Measurements from ENCODE around the gene MED22. TPM values are rescaled to one million over a fixed set of nuclear protein-coding genes. Genes with fewer than 3 reads are reported as not detected.
"Not testable (repeated sequence)": the region's sequence is repeated elsewhere in the genome, so short reads cannot be mapped to it uniquely, and the experiment has no call there.

The MED22 gene
- total RNA-seq (2014; rRNA removed; shearing (Covaris generic)): 27.8 and 38.9 TPM in 2 replicates

GRCh38 chr9:133347985-133348717 is at the start of gene MED22, which contains the start of gene RPL7A:
Gene MED22 (minus strand): TSS chr9:133348131. CDS start chr9:133346662, 1,469 bp downstream.
Gene RPL7A (plus strand): TSS chr9:133348218. CDS start chr9:133348244, 26 bp downstream.
- peak; percentile 96 for DNase-seq (ENCODE audit: low read depth)

- DNase-seq (ENCODE audit: low read depth): no peak
Observed at GRCh38 chr9:133397370-133397769, 49.4 kb upstream of the MED22 start.

GRCh38 chr9:133396952-133397351 is 49.0 kb upstream of the MED22 start:
- DNase-seq (ENCODE audit: low read depth): peak; percentile 54

- DNase-seq (ENCODE audit: low read depth): no peak
Observed at GRCh38 chr9:133394687-133395271, 46.8 kb upstream of the MED22 start.

GRCh38 chr9:133393399-133393798 is 45.5 kb upstream of the MED22 start:
- no peak for DNase-seq (ENCODE audit: low read depth)

- DNase-seq (ENCODE audit: low read depth): not testable (repeated sequence)
Observed at GRCh38 chr9:133392308-133392707, 44.4 kb upstream of the MED22 start.

GRCh38 chr9:133391449-133391848 is 43.5 kb upstream of the MED22 start:
- not testable (repeated sequence) for DNase-seq (ENCODE audit: low read depth)

GRCh38 chr9:133390713-133391112 is 42.8 kb upstream of the MED22 start:
- DNase-seq (ENCODE audit: low read depth): no peak

- no peak for DNase-seq (ENCODE audit: low read depth)
Observed at GRCh38 chr9:133389562-133389961, 41.6 kb upstream of the MED22 start.

GRCh38 chr9:133389025-133389557 is 41.2 kb upstream of the MED22 start:
- DNase-seq (ENCODE audit: low read depth): no peak

GRCh38 chr9:133387680-133388079 is 39.7 kb upstream of the MED22 start:
- DNase-seq (ENCODE audit: low read depth): peak; percentile 14

- DNase-seq (ENCODE audit: low read depth): no peak
Observed at GRCh38 chr9:133386338-133386737, 38.4 kb upstream of the MED22 start.

- DNase-seq (ENCODE audit: low read depth): no peak
Observed at GRCh38 chr9:133385452-133385851, 37.5 kb upstream of the MED22 start.

GRCh38 chr9:133384736-133385321 is 36.9 kb upstream of the MED22 start:
- DNase-seq (ENCODE audit: low read depth): no peak

- no peak for DNase-seq (ENCODE audit: low read depth)
Observed at GRCh38 chr9:133383438-133383837, 35.5 kb upstream of the MED22 start.

GRCh38 chr9:133382507-133383141 is 34.7 kb upstream of the MED22 start:
- no peak for DNase-seq (ENCODE audit: low read depth)

- no peak for DNase-seq (ENCODE audit: low read depth)
Observed at GRCh38 chr9:133380734-133381133, 32.8 kb upstream of the MED22 start.

GRCh38 chr9:133379153-133380086 is 31.5 kb upstream of the MED22 start:
- no peak for DNase-seq (ENCODE audit: low read depth)

- no peak for DNase-seq (ENCODE audit: low read depth)
Observed at GRCh38 chr9:133378408-133378962, 30.6 kb upstream of the MED22 start.

- no peak for DNase-seq (ENCODE audit: low read depth)
Observed at GRCh38 chr9:133377721-133378216, 29.8 kb upstream of the MED22 start.

All from M059J (cell line).